Calu3 (cell line): ENCODE measurements around the gene OR2C1. TPM values are rescaled to one million over a fixed set of nuclear protein-coding genes. Genes with fewer than 3 reads are reported as not detected.

Experiments used
- BruUV-seq: library from RNA; stranded (reverse); fragments of 400-500 nt; replicated peaks from 2 replicates; lab custom pipeline; 2021; lab: Mats Ljungman, UMichigan
- CTCF ChIA-PET: fragments of 300-600 bp; sonication (Branson Sonifier 250); formaldehyde crosslinking; loops from one replicate; lab custom pipeline; 2022; ENCODE audit warnings: antibody characterized with exemption; lab: Charles Lee
- DNase-seq: peaks from one replicate; pipeline ENCODE4 v3.0.0; 2022
- H3K27ac Mint-ChIP-seq: one replicate; pipeline ENCODE4 v1.8.0; 2022; ENCODE audit warnings: mixed read lengths; ENCODE audit not compliant: unreplicated experiment
- H3K27me3 Mint-ChIP-seq: one replicate; pipeline ENCODE4 v1.8.0; 2022; ENCODE audit warnings: mixed read lengths; ENCODE audit not compliant: unreplicated experiment
- H3K36me3 Mint-ChIP-seq: one replicate; pipeline ENCODE4 v1.8.0; 2022; ENCODE audit warnings: mild to moderate bottlenecking, moderate library complexity, mixed read lengths; ENCODE audit not compliant: insufficient read depth, unreplicated experiment
- H3K4me1 Mint-ChIP-seq: one replicate; pipeline ENCODE4 v1.8.0; 2022; ENCODE audit warnings: mild to moderate bottlenecking, low read depth, mixed read lengths; ENCODE audit not compliant: unreplicated experiment
- H3K4me3 Mint-ChIP-seq: one replicate; pipeline ENCODE4 v1.8.0; 2022; ENCODE audit warnings: mild to moderate bottlenecking, low read depth, moderate library complexity, mixed read lengths; ENCODE audit not compliant: unreplicated experiment
- H3K9me3 Mint-ChIP-seq: one replicate; pipeline ENCODE4 v1.8.0; 2022; ENCODE audit warnings: low read depth, mixed read lengths; ENCODE audit not compliant: unreplicated experiment
- intact Hi-C: fragments of 100-400 bp; cut with micrococcal nuclease; formaldehyde crosslinking; loops from one replicate; pipeline ENCODE4 v1.10.0; 2022; ENCODE audit not compliant: unreplicated experiment
- total RNA-seq: library from RNA; stranded (reverse); gene quantifications from 2 replicates; pipeline ENCODE4 v1.2.3, GENCODE V29; 2022
- TF ChIP-seq, protein P1 (sequence below): fragments of 200-600 bp; IDR thresholded peaks from one replicate; pipeline ENCODE4 v1.8.0; 2022; ENCODE audit warnings: antibody characterized with exemption; ENCODE audit not compliant: unreplicated experiment

The OR2C1 gene
- total RNA-seq, 1 experiment from 2014 or later = not detected

DNA sequence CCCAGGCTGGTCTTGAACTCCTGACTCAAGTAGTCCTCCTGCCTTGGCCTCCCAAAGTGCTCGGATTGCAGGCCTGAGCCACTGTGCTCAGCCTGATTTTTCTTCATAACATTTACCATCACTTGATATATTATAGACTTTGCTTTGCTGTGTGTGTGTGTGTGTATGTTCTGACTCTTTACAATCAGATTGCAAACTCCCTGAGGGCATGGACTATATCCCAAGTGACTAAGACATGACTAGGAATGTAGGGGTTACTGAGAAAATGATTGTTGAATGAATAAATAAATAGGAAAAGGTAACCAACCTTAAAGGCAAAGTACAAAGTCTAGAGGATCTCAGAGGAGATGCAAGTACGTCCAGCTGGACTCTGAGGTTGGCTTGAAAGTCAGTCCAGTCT is 9.6 kb upstream of the OR2C1 start:
- no peaks in the 10 kb centered on the region for H3K4me1 Mint-ChIP-seq
- DNase-seq = no peak
- H3K36me3 Mint-ChIP-seq = no peaks in the 10 kb centered on the region
- CTCF ChIA-PET = no interaction called here
- H3K27ac Mint-ChIP-seq = no peak overlapping the region
- TF ChIP-seq, protein P1, sequence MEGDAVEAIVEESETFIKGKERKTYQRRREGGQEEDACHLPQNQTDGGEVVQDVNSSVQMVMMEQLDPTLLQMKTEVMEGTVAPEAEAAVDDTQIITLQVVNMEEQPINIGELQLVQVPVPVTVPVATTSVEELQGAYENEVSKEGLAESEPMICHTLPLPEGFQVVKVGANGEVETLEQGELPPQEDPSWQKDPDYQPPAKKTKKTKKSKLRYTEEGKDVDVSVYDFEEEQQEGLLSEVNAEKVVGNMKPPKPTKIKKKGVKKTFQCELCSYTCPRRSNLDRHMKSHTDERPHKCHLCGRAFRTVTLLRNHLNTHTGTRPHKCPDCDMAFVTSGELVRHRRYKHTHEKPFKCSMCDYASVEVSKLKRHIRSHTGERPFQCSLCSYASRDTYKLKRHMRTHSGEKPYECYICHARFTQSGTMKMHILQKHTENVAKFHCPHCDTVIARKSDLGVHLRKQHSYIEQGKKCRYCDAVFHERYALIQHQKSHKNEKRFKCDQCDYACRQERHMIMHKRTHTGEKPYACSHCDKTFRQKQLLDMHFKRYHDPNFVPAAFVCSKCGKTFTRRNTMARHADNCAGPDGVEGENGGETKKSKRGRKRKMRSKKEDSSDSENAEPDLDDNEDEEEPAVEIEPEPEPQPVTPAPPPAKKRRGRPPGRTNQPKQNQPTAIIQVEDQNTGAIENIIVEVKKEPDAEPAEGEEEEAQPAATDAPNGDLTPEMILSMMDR = no peak
- intact Hi-C loops = no loop called here
- BruUV-seq = no TSS peak
- peaks cover 31% of the 10 kb centered on the region for H3K27me3 Mint-ChIP-seq
- H3K4me3 Mint-ChIP-seq = no peak overlapping the region
- peaks cover 2% of the 10 kb centered on the region for H3K9me3 Mint-ChIP-seq

DNA sequence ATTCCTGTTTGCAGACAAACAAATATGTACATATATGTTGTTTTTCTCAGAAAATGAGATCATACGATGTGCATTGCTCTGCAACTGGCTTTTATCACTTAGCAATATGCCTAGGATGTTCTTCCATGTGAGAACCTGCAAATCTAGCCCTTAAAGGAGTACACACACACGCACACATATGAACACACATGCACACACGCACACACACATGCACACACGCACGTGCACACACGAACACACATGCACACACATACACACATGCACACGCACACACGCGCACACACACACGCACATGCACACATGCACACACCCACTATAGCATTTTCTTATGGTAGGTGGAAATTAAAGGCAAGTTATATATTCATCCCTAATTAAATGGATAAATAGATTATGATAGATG is 8.1 kb upstream of the OR2C1 start:
- H3K4me3 Mint-ChIP-seq = no peak overlapping the region
- peaks cover 2% of the 10 kb centered on the region for H3K9me3 Mint-ChIP-seq
- H3K27me3 Mint-ChIP-seq = peaks cover 31% of the 10 kb centered on the region

DNA sequence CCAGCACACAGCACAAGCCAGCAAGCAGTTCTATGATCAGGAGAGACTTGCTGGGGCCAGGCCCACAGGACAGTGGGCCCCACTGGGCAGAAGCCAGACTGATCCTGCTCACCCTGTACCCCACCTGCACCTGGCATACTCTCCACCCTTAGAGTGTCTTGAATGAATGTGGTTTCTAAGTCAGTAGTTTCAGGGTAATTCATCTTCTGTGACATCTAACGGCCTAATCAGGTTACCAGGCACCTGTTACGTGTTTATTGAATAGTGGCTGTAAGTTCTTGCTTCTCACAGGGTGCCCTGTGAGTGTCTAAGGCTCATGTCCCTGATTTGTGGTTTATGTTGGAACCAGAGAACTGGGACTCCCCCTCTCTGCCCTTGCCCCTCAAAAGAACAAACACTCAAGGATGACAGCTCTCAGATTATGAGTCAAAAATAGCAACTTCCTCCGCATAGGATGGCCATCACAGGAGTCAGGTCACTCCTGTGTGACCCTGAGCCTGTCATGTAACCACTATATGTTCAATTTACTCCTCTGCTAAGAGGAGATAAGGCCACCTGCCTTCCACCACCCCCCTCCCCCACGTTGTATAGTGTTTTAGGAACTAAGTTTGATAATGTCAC is 7.0 kb upstream of the OR2C1 start:
- TF ChIP-seq, protein P1 = no peak
- H3K4me1 Mint-ChIP-seq = no peaks in the 10 kb centered on the region
- no peaks in the 10 kb centered on the region for H3K36me3 Mint-ChIP-seq
- H3K27ac Mint-ChIP-seq = no peak overlapping the region
- intact Hi-C loops = no loop called here
- BruUV-seq = no TSS peak
- no peak for DNase-seq
- H3K4me3 Mint-ChIP-seq = no peak overlapping the region
- CTCF ChIA-PET = no interaction called here
- H3K9me3 Mint-ChIP-seq = peaks cover 2% of the 10 kb centered on the region
- peaks cover 31% of the 10 kb centered on the region for H3K27me3 Mint-ChIP-seq

More for the DNA sequence above, 8.1 kb upstream of the OR2C1 start:
- CTCF ChIA-PET = no interaction called here
- no TSS peak for BruUV-seq
- TF ChIP-seq, protein P1 = no peak
- no peak for DNase-seq
- Mint-ChIP-seq H3K27ac (no peak overlapping the region), H3K4me1 (no peaks in the 10 kb centered on the region), H3K36me3 (no peaks in the 10 kb centered on the region)
- intact Hi-C loops = no loop called here

DNA sequence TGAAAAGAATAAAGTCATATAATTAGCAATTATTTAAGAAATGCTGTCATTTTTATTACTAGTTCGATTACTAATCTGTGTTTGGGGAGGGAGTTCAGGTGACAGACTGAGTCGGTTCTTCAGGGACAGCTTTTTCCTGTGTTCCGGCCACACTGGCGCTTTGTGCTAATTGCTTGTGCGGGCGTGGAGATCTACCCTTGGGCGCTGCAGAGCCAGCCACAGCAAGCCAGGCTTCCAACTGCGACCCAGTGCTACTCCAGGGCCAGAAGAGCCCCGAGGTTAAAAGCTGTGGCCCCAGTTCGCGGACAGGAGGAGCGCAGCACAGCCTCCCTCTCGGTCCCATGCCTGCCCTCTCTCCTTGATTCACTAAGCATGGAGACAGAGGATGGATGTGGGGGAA is 6.5 kb upstream of the OR2C1 start:
- Mint-ChIP-seq H3K36me3 (no peaks in the 10 kb centered on the region), H3K27ac (no peak overlapping the region), H3K27me3 (peaks cover 37% of the 10 kb centered on the region), H3K4me1 (no peaks in the 10 kb centered on the region), H3K4me3 (no peak overlapping the region), H3K9me3 (peaks cover 2% of the 10 kb centered on the region)
- intact Hi-C loops = no loop called here
- CTCF ChIA-PET = no interaction called here
- DNase-seq = no peak
- no TSS peak for BruUV-seq
- TF ChIP-seq, protein P1 = no peak
